Gastroesophageal sphincter (tissue), 3 donors: ENCODE measurements around the gene EPHA8.

ENCODE experiments used
- CTCF ChIP-seq, 4 experiments: fragments of 200-600 bp in 2 of 4; fragments of 450-650 bp in 2 of 4; sonication (generic) in 1 of 4; IDR thresholded peaks; one replicate each; pipeline ENCODE4 v1.5.1; 2017 to 2019; ENCODE audit warnings: antibody characterized with exemption in 4 of 4, mild to moderate bottlenecking in 2 of 4, moderate library complexity in 2 of 4
- EP300 ChIP-seq: sonication (generic); formaldehyde crosslinking; IDR thresholded peaks from one replicate; pipeline ENCODE4 v1.6.1; 2017; ENCODE audit warnings: antibody characterized with exemption, mild to moderate bottlenecking
- POLR2AphosphoS5 ChIP-seq: sonication (generic); formaldehyde crosslinking; IDR thresholded peaks from one replicate; pipeline ENCODE4 v1.6.1; 2017; ENCODE audit warnings: antibody characterized with exemption

GRCh38 chr1:22547818-22548462 is 15.3 kb upstream of the EPHA8 start:
- TF ChIP-seq CTCF (IDR thresholded peaks at IDR 0.05) (no peak), POLR2AphosphoS5 (no peak), EP300 (no peak)
